HepG2 (cell line): Measurements from ENCODE around the gene PKM. TPM values are rescaled to one million over a fixed set of nuclear protein-coding genes. Genes with fewer than 3 reads are reported as not detected.

ENCODE experiments used
- DRAP1 ChIP-seq: IDR thresholded peaks from 2 replicates; pipeline ENCODE4 v1.6.1; 2016; ENCODE audit warnings: missing genetic modification reagents, missing compliant biosample characterization
- HNRNPUL1 ChIP-seq: fragments of 200-400 bp; formaldehyde crosslinking; IDR thresholded peaks from 2 replicates; pipeline ENCODE4 v1.6.1; 2017; ENCODE audit warnings: low read depth, mild to moderate bottlenecking, low read length, moderate library complexity
- MZF1 ChIP-seq: sonication (generic); formaldehyde crosslinking; IDR thresholded peaks from 2 replicates; pipeline ENCODE4 v1.8.1; 2023; ENCODE audit warnings: mild to moderate bottlenecking, missing genetic modification reagents, borderline replicate concordance
- NFKB2 ChIP-seq: sonication (generic); formaldehyde crosslinking; IDR thresholded peaks from 2 replicates; pipeline ENCODE4 v1.4.0; 2020; ENCODE audit warnings: missing genetic modification reagents, borderline replicate concordance
- POLR2A ChIP-seq, 2 experiments: IDR thresholded peaks; 2 replicates each; pipeline ENCODE4 v1.6.1; 2011; ENCODE audit warnings: low read depth in 2 of 2, low read length in 2 of 2, mild to moderate bottlenecking in 1 of 2, moderate library complexity in 1 of 2; ENCODE audit not compliant: insufficient read depth in 1 of 2
- RBAK ChIP-seq: sonication (generic); formaldehyde crosslinking; IDR thresholded peaks from 2 replicates; pipeline ENCODE4 v1.5.1; 2020; ENCODE audit warnings: mild to moderate bottlenecking, missing genetic modification reagents
- REST ChIP-seq, 2 experiments: IDR thresholded peaks; 2 replicates each; pipeline ENCODE4 v1.6.1; 2011 to 2012; ENCODE audit warnings: low read length in 2 of 2, borderline replicate concordance in 1 of 2, low read depth in 1 of 2, mild to moderate bottlenecking in 1 of 2, moderate library complexity in 1 of 2
- SAFB2 ChIP-seq: sonication (generic); formaldehyde crosslinking; IDR thresholded peaks from 2 replicates; pipeline ENCODE4 v1.5.1; 2020; ENCODE audit warnings: missing genetic modification reagents, low read depth, mild to moderate bottlenecking, borderline replicate concordance
- SNAPC4 ChIP-seq: sonication (generic); formaldehyde crosslinking; IDR thresholded peaks from 2 replicates; pipeline ENCODE4 v1.4.0; 2020; ENCODE audit warnings: mild to moderate bottlenecking, missing genetic modification reagents
- SP1 ChIP-seq, 2 experiments: fragments of 450-650 bp in 1 of 2; sonication (generic) in 1 of 2; formaldehyde crosslinking in 1 of 2; IDR thresholded peaks; 2 replicates each; pipeline versions ENCODE4 v1.4.0 to v1.6.1; 2016 to 2020; ENCODE audit warnings: missing genetic modification reagents in 1 of 2
- TFDP1 ChIP-seq: IDR thresholded peaks from 2 replicates; pipeline ENCODE4 v1.6.1; 2016; ENCODE audit warnings: missing compliant biosample characterization, missing genetic modification reagents, borderline replicate concordance
- ZNF12 ChIP-seq: sonication (generic); formaldehyde crosslinking; IDR thresholded peaks from 2 replicates; pipeline ENCODE4 v1.5.0; 2020; ENCODE audit warnings: missing genetic modification reagents
- ZNF160 ChIP-seq: sonication (generic); formaldehyde crosslinking; IDR thresholded peaks from 2 replicates; pipeline ENCODE4 v1.8.0; 2022; ENCODE audit warnings: mild to moderate bottlenecking, inconsistent platforms, missing genetic modification reagents
- ZNF230 ChIP-seq: sonication (generic); formaldehyde crosslinking; IDR thresholded peaks from 2 replicates; pipeline ENCODE4 v1.4.0; 2020; ENCODE audit warnings: mild to moderate bottlenecking, missing genetic modification reagents
- ZNF343 ChIP-seq: sonication (generic); formaldehyde crosslinking; IDR thresholded peaks from 2 replicates; pipeline ENCODE4 v1.4.0; 2020; ENCODE audit warnings: mild to moderate bottlenecking, missing genetic modification reagents
- ZNF430 ChIP-seq: sonication (generic); formaldehyde crosslinking; IDR thresholded peaks from 2 replicates; pipeline ENCODE4 v1.9.0; 2021; ENCODE audit warnings: mild to moderate bottlenecking, missing genetic modification reagents
- ZNF598 ChIP-seq: sonication (generic); formaldehyde crosslinking; IDR thresholded peaks from 2 replicates; pipeline ENCODE4 v1.5.1; 2020; ENCODE audit warnings: mild to moderate bottlenecking, missing genetic modification reagents, borderline replicate concordance
- ZZZ3 ChIP-seq: sonication (generic); formaldehyde crosslinking; IDR thresholded peaks from 2 replicates; pipeline ENCODE4 v1.4.0; 2020; ENCODE audit warnings: missing genetic modification reagents, mild to moderate bottlenecking, borderline replicate concordance
- polyA plus RNA-seq, 8 experiments: library from polyadenylated mRNA; depleted of rRNA in 3 of 8; stranded (reverse) in 7 of 8; unstranded in 1 of 8; fragments of >200 nt; fragmentation: Illumina TruSeq in 4 of 8; extraction: Trizol in 4 of 8; gene quantifications; 2 replicates each; pipeline versions ENCODE4 v1.2.1 to v1.2.3, GENCODE V29; 2011 to 2016; ENCODE audit warnings: low read depth in 4 of 8, missing spikeins in 1 of 8, mixed read lengths in 1 of 8; ENCODE audit not compliant: insufficient read depth in 1 of 8
- total RNA-seq, 5 experiments: library from RNA; depleted of rRNA; stranded (reverse); fragments of >200 nt; fragmentation: Illumina TruSeq; extraction: Trizol; gene quantifications; 2 replicates each; pipeline ENCODE4 v1.2.3, GENCODE V29; 2016; ENCODE audit warnings: low read depth in 1 of 5

PKM gene
- total and polyA plus RNA-seq, 2 of the 13 experiments (the other 11 are each of a cell fraction or from before 2014, with no cell fraction given): 488 to 780 TPM

GRCh38 chr15:72231066-72231832, at the start of gene PKM (continued):
- TF ChIP-seq TFDP1 (CRISPR knock-in tag) (peak; percentile 71; the same call in 1 of the 2 replicates), NFKB2 (CRISPR knock-in tag) (peak; percentile 73; the same call in 1 of the 2 replicates), SAFB2 (CRISPR knock-in tag) (peak; percentile 53; the same call in 1 of the 2 replicates), SNAPC4 (CRISPR knock-in tag) (no peak), ZZZ3 (CRISPR knock-in tag) (0 out of 2 replicates have a peak, but pooled peaks have one; percentile 23), SP1 (IDR thresholded peaks at IDR 0.05) (no peak), SP1 (CRISPR knock-in tag; IDR thresholded peaks at IDR 0.05) (peak; percentile 98), HNRNPUL1 (peak; percentile 87; the same call in 1 of the 2 replicates), MZF1 (CRISPR knock-in tag) (no peak), REST (IDR thresholded peaks at IDR 0.05; ENCODE audit: borderline replicate concordance in 1 of 2, low read depth in 1 of 2, low read length in 2 of 2) (peak in 1 of 2 experiments; percentile 78; a peak in 2 of 4 replicates), ZNF160 (no peak), RBAK (CRISPR knock-in tag) (no peak), DRAP1 (CRISPR knock-in tag) (peak; percentile 97), ZNF598 (CRISPR knock-in tag) (no peak; the same call in 1 of the 2 replicates), ZNF230 (peak; percentile 50; the same call in 1 of the 2 replicates), ZNF430 (CRISPR knock-in tag) (peak; percentile 94), POLR2A (IDR thresholded peaks at IDR 0.05; ENCODE audit: insufficient read depth in 1 of 2, low read depth in 2 of 2, low read length in 2 of 2) (peak; percentile 97 to 99), ZNF12 (CRISPR knock-in tag) (peak; percentile 91), ZNF343 (CRISPR knock-in tag) (peak; percentile 77; the same call in 1 of the 2 replicates)
